NT2/D1 (cell line): ENCODE data around the gene FPR1.

ENCODE experiments used
- SUZ12 ChIP-seq: IDR thresholded peaks from 2 replicates; pipeline ENCODE4 v1.6.1; 2011; ENCODE audit not compliant: insufficient read length, insufficient read depth; ENCODE audit errors: extremely low read depth
- ZNF274 ChIP-seq: IDR thresholded peaks from 2 replicates; pipeline ENCODE4 v1.6.1; 2011; ENCODE audit warnings: mild to moderate bottlenecking, low read depth, low read length

GRCh38 chr19:51798062-51798461, 46.4 kb upstream of the FPR1 start:
- TF ChIP-seq ZNF274 (no peak), SUZ12 (no peak)
